GM12878 (cell line): ENCODE measurements around the gene NCBP3. TPM values are rescaled to one million over a fixed set of nuclear protein-coding genes. Genes with fewer than 3 reads are reported as not detected.

Experiments
- ATAC-seq: fragments of 200-7000 bp; cut with Tn5 transposase; 3 replicates; pipeline ENCODE4 v1.9.1; 2020; ENCODE audit warnings: mild to moderate bottlenecking, moderate library complexity
- BruUV-seq: library from RNA; stranded (reverse); fragments of 400-500 nt; replicated peaks from 2 replicates; lab custom pipeline; 2021; lab: Mats Ljungman, UMichigan
- CTCF ChIA-PET: fragments of 300-600 bp; sonication (Branson Sonifier 250); formaldehyde crosslinking; extraction: SDS; loops from one replicate; lab custom pipeline; 2021; ENCODE audit warnings: inconsistent platforms; lab: Yijun Ruan, JAX
- POLR2A ChIA-PET: fragments of 350-600 bp; formaldehyde crosslinking; extraction: SDS; loops from one replicate; lab custom pipeline; 2021; ENCODE audit warnings: inconsistent platforms; lab: Charles Lee
- RAD21 ChIA-PET: fragments of 300-600 bp; sonication (Branson Sonifier 250); formaldehyde crosslinking; loops from one replicate; lab custom pipeline; 2023; ENCODE audit warnings: antibody characterized with exemption; ENCODE audit not compliant: unreplicated experiment; lab: Charles Lee
- SMC1A ChIA-PET: fragments of 300-600 bp; sonication (Branson Sonifier 250); formaldehyde crosslinking; loops from one replicate; lab custom pipeline; 2023; ENCODE audit not compliant: unreplicated experiment, uncharacterized antibody; lab: Charles Lee
- DNase-seq: peaks from one replicate; pipeline ENCODE4 v3.0.0-alpha.2; 2011; ENCODE audit warnings: low read depth, low spot score
- FAIRE-seq: peaks from 3 replicates; lab custom pipeline; 2011; peaks lifted over from hg19 to GRCh38; lab: Jason Lieb, UNC
- H2AFZ ChIP-seq: 2 replicates; pipeline ENCODE4 v1.6.0; 2011; ENCODE audit warnings: low read depth, low read length, control low read depth; ENCODE audit not compliant: control insufficient read depth
- H3K27ac ChIP-seq: 2 replicates; pipeline ENCODE4 v1.5.1; 2011; ENCODE audit warnings: control low read depth; ENCODE audit not compliant: control insufficient read depth, insufficient read depth
- H3K27me3 ChIP-seq, 2 experiments: replicated peaks in 1 of 2; 2 replicates each; pipeline versions ENCODE4 v1.6.0 to v1.6.1; 2011; ENCODE audit warnings: low read length in 1 of 2; ENCODE audit not compliant: control insufficient read depth in 2 of 2, insufficient read depth in 2 of 2
- H3K36me3 ChIP-seq, 2 experiments: 2 replicates each; pipeline ENCODE4 v1.5.1; 2011; ENCODE audit warnings: low read length in 1 of 2; ENCODE audit not compliant: control insufficient read depth in 2 of 2, insufficient read depth in 2 of 2
- H3K4me1 ChIP-seq: 2 replicates; pipeline ENCODE4 v1.6.1; 2011; ENCODE audit warnings: mild to moderate bottlenecking, low read length, moderate library complexity, mixed read lengths; ENCODE audit not compliant: control insufficient read depth, insufficient read depth
- H3K4me2 ChIP-seq: 2 replicates; pipeline ENCODE4 v1.6.0; 2011; ENCODE audit warnings: control low read depth; ENCODE audit not compliant: control insufficient read depth, insufficient read depth
- H3K4me3 ChIP-seq: fragments of 200-600 bp; sonication (generic); 2 replicates; pipeline ENCODE4 v1.5.1; 2016
- H3K79me2 ChIP-seq: 2 replicates; pipeline ENCODE4 v1.6.0; 2011; ENCODE audit warnings: low read length; ENCODE audit not compliant: control insufficient read depth, insufficient read depth
- H3K9ac ChIP-seq: 2 replicates; pipeline ENCODE4 v1.8.0; 2011; ENCODE audit warnings: low read length, control low read depth, mixed read lengths; ENCODE audit not compliant: control insufficient read depth, insufficient read depth
- H3K9me3 ChIP-seq: replicated peaks from 3 replicates; pipeline ENCODE4 v1.5.1; 2011; ENCODE audit warnings: mild to moderate bottlenecking, low read length; ENCODE audit not compliant: control insufficient read depth, insufficient read depth
- H4K20me1 ChIP-seq: 2 replicates; pipeline ENCODE4 v1.6.0; 2011; ENCODE audit not compliant: control insufficient read depth, insufficient read depth
- EP300 ChIP-seq, 2 experiments: fragments of 150-350 bp in 1 of 2; IDR thresholded peaks; 2 replicates each; pipeline ENCODE4 v1.6.1; 2011 to 2012; ENCODE audit warnings: low read depth in 2 of 2, low read length in 2 of 2, borderline replicate concordance in 1 of 2, improper control_type of control experiment in 1 of 2, inconsistent platforms in 1 of 2; ENCODE audit not compliant: control insufficient read depth in 1 of 2
- HDAC2 ChIP-seq: fragments of 200-600 bp; sonication (generic); IDR thresholded peaks from 2 replicates; pipeline ENCODE4 v1.6.1; 2017
- IKZF2 ChIP-seq, 2 experiments: fragments of 450-650 bp; IDR thresholded peaks; 2 replicates each; pipeline ENCODE4 v1.6.1; 2017; ENCODE audit warnings: mild to moderate bottlenecking in 2 of 2, moderate library complexity in 2 of 2
- IRF4 ChIP-seq: IDR thresholded peaks from 2 replicates; pipeline ENCODE4 v1.6.1; 2011; ENCODE audit warnings: low read depth, low read length
- POLR2AphosphoS5 ChIP-seq: IDR thresholded peaks from 2 replicates; pipeline ENCODE4 v1.6.1; 2011; ENCODE audit warnings: mild to moderate bottlenecking, low read length, inconsistent platforms
- RAD51 ChIP-seq: fragments of 450-650 bp; IDR thresholded peaks from 2 replicates; pipeline ENCODE4 v1.6.1; 2016; ENCODE audit warnings: moderate library complexity, mild to moderate bottlenecking, inconsistent platforms
- RFX5 ChIP-seq: IDR thresholded peaks from 2 replicates; pipeline ENCODE4 v1.6.1; 2011; ENCODE audit warnings: low read depth, low read length, improper control_type of control experiment
- WGBS: methylation state at CpG from one replicate; pipeline ENCODE4 v1.1.6; 2016; ENCODE audit warnings: low lambda C conversion rate; ENCODE audit not compliant: insufficient replicate concordance, insufficient coverage; ENCODE audit errors: missing lambda C conversion rate; 5-methylcytosine and 5-hydroxymethylcytosine counted together
- in situ Hi-C: fragments of 300-500 bp; cut with MboI; formaldehyde crosslinking; loops from 9 replicates; pipeline ENCODE4 v1.14.3; 2018; ENCODE audit warnings: mixed read lengths
- intact Hi-C: fragments of 100-400 bp; cut with micrococcal nuclease; formaldehyde crosslinking; loops from one replicate; pipeline ENCODE4 v1.14.2; 2022; ENCODE audit not compliant: unreplicated experiment
- polyA plus RNA-seq, 11 experiments: library from polyadenylated mRNA; depleted of rRNA in 4 of 11; unstranded in 6 of 11; stranded (reverse) in 5 of 11; fragments of >200 nt; fragmentation: Nextera tagmentation in 4 of 11; fragmentation: Illumina TruSeq in 1 of 11; extraction: Ambion mirVana in 4 of 11; extraction: Trizol in 1 of 11; gene quantifications; 1 replicate in 1 of 11; 2 replicates in 10 of 11; pipeline versions ENCODE4 v1.2.1 to v1.2.3, GENCODE V29; 2011 to 2016; ENCODE audit warnings: inconsistent platforms in 2 of 11, missing spikeins in 2 of 11, low read depth in 1 of 11
- total RNA-seq, 4 experiments: library from RNA; depleted of rRNA in 3 of 4; stranded (reverse); fragments of >200 nt in 3 of 4; fragmentation: Illumina TruSeq in 1 of 4; extraction: Trizol in 1 of 4; gene quantifications; 2 replicates each; pipeline versions ENCODE4 v1.2.1 to v1.2.3, GENCODE V29; 2013 to 2021
- TF ChIP-seq, protein P1 (sequence below): fragments of 450-650 bp; IDR thresholded peaks from 2 replicates; pipeline ENCODE4 v1.6.1; 2016; ENCODE audit warnings: mild to moderate bottlenecking, moderate library complexity, borderline replicate concordance

NCBP3 gene
- total and polyA plus RNA-seq, 10 of the 15 experiments (the other 5 are each of a cell fraction or from before 2014, with no cell fraction given), result 5.2 to 32.0 (median 23.2) TPM

DNA sequence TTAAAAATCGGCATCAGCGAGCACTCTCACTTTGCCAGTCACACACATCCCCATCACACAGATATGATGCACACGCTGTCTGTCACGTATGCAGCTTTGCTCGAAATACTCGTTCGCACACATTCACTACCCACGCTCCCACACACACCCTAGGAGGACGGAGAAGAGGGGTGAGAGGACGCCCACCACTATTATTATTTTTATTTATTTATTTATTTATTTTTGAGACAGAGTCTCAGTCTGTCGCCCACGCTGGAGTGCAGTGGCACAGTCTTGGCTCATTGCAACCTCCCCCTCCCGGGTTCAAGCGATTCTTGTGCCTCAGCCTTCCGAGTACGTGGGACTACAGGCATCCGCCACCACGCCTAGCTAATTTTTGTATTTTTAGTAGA lies 92.0 kb downstream of the NCBP3 start:
- ChIA-PET RAD21 (interaction anchor here (1.1 kb wide), 1 partner anchor 15 kb away, joined by 4 read pairs; no protein-coding TSS in a partner anchor), POLR2A (no interaction called here), CTCF (no interaction called here), SMC1A (no interaction called here)
- Histone ChIP-seq H3K27ac (no peak overlapping the region), H3K36me3 (no peaks in the 10 kb centered on the region), H3K4me3 (no peak overlapping the region), H3K4me2 (no peak overlapping the region; the same call in 1 of the 2 replicates), H3K9me3 (no peaks in the 10 kb centered on the region; the same call in 2 of the 3 replicates), H3K79me2 (no peaks in the 10 kb centered on the region), H3K4me1 (no peaks in the 10 kb centered on the region; the same call in 1 of the 2 replicates), H3K9ac (no peak overlapping the region), H3K27me3 (no peaks in the 10 kb centered on the region), H2AFZ (no peak overlapping the region), H4K20me1 (no peaks in the 10 kb centered on the region)
- 86% methylated on average over 18 of the region's 18 CpGs for WGBS
- TF ChIP-seq RFX5 (no peak), IRF4 (no peak), POLR2AphosphoS5 (no peak), RAD51 (no peak), IKZF2 (IDR thresholded peaks at IDR 0.05) (no peak), EP300 (IDR thresholded peaks at IDR 0.05; ENCODE audit: borderline replicate concordance in 1 of 2, control insufficient read depth in 1 of 2, low read depth in 2 of 2, low read length in 2 of 2) (no peak), HDAC2 (no peak)
- TF ChIP-seq, protein P1, sequence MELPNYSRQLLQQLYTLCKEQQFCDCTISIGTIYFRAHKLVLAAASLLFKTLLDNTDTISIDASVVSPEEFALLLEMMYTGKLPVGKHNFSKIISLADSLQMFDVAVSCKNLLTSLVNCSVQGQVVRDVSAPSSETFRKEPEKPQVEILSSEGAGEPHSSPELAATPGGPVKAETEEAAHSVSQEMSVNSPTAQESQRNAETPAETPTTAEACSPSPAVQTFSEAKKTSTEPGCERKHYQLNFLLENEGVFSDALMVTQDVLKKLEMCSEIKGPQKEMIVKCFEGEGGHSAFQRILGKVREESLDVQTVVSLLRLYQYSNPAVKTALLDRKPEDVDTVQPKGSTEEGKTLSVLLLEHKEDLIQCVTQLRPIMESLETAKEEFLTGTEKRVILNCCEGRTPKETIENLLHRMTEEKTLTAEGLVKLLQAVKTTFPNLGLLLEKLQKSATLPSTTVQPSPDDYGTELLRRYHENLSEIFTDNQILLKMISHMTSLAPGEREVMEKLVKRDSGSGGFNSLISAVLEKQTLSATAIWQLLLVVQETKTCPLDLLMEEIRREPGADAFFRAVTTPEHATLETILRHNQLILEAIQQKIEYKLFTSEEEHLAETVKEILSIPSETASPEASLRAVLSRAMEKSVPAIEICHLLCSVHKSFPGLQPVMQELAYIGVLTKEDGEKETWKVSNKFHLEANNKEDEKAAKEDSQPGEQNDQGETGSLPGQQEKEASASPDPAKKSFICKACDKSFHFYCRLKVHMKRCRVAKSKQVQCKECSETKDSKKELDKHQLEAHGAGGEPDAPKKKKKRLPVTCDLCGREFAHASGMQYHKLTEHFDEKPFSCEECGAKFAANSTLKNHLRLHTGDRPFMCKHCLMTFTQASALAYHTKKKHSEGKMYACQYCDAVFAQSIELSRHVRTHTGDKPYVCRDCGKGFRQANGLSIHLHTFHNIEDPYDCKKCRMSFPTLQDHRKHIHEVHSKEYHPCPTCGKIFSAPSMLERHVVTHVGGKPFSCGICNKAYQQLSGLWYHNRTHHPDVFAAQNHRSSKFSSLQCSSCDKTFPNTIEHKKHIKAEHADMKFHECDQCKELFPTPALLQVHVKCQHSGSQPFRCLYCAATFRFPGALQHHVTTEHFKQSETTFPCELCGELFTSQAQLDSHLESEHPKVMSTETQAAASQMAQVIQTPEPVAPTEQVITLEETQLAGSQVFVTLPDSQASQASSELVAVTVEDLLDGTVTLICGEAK, result no peak
- intact Hi-C loops (no loop called here), in situ Hi-C loops (no loop called here)
- ATAC-seq (no peak), DNase-seq (no peak), FAIRE-seq (no peak)
- BruUV-seq, result no TSS peak
